ENCODE data around the gene PTCSC3.

DNA sequence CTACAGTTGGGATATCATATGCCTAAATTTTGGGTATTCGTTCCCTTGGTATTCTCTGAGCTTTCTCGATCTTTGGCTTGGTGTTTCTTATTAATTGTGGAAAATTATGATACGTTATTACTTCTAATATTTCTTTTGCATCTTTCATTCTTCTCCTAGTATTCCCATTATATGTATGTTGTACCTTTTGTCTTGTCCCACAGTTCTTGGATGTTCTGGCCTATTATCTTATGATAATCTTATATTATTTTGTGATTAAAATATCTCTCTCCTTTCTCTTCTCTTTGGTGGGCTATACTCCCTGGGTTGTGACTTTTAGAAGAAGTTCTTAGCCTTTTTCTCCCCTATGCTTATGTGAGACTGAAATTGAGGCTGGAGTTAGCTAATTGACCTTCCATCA is 25.2 kb downstream of the PTCSC3 start:
- no peak for TF ChIP-seq POLR2A (IDR thresholded peaks at IDR 0.05)
- TF ChIP-seq, protein P1, sequence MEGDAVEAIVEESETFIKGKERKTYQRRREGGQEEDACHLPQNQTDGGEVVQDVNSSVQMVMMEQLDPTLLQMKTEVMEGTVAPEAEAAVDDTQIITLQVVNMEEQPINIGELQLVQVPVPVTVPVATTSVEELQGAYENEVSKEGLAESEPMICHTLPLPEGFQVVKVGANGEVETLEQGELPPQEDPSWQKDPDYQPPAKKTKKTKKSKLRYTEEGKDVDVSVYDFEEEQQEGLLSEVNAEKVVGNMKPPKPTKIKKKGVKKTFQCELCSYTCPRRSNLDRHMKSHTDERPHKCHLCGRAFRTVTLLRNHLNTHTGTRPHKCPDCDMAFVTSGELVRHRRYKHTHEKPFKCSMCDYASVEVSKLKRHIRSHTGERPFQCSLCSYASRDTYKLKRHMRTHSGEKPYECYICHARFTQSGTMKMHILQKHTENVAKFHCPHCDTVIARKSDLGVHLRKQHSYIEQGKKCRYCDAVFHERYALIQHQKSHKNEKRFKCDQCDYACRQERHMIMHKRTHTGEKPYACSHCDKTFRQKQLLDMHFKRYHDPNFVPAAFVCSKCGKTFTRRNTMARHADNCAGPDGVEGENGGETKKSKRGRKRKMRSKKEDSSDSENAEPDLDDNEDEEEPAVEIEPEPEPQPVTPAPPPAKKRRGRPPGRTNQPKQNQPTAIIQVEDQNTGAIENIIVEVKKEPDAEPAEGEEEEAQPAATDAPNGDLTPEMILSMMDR (IDR thresholded peaks at IDR 0.05) = no peak
